GM12878 (cell line): ENCODE data around the gene CFP. TPM values are rescaled to one million over a fixed set of nuclear protein-coding genes. Genes with fewer than 3 reads are reported as not detected.

Source experiments
- ATAC-seq: fragments of 200-7000 bp; cut with Tn5 transposase; 3 replicates; pipeline ENCODE4 v1.9.1; 2020; ENCODE audit warnings: mild to moderate bottlenecking, moderate library complexity
- BruUV-seq: library from RNA; stranded (reverse); fragments of 400-500 nt; replicated peaks from 2 replicates; lab custom pipeline; 2021; lab: Mats Ljungman, UMichigan
- CTCF ChIA-PET: fragments of 300-600 bp; sonication (Branson Sonifier 250); formaldehyde crosslinking; extraction: SDS; loops from one replicate; lab custom pipeline; 2021; ENCODE audit warnings: inconsistent platforms; lab: Yijun Ruan, JAX
- POLR2A ChIA-PET: fragments of 350-600 bp; formaldehyde crosslinking; extraction: SDS; loops from one replicate; lab custom pipeline; 2021; ENCODE audit warnings: inconsistent platforms; lab: Charles Lee
- RAD21 ChIA-PET: fragments of 300-600 bp; sonication (Branson Sonifier 250); formaldehyde crosslinking; loops from one replicate; lab custom pipeline; 2023; ENCODE audit warnings: antibody characterized with exemption; ENCODE audit not compliant: unreplicated experiment; lab: Charles Lee
- SMC1A ChIA-PET: fragments of 300-600 bp; sonication (Branson Sonifier 250); formaldehyde crosslinking; loops from one replicate; lab custom pipeline; 2023; ENCODE audit not compliant: unreplicated experiment, uncharacterized antibody; lab: Charles Lee
- DNase-seq: peaks from one replicate; pipeline ENCODE4 v3.0.0-alpha.2; 2011; ENCODE audit warnings: low read depth, low spot score
- FAIRE-seq: peaks from 3 replicates; lab custom pipeline; 2011; peaks lifted over from hg19 to GRCh38; lab: Jason Lieb, UNC
- H2AFZ ChIP-seq: 2 replicates; pipeline ENCODE4 v1.6.0; 2011; ENCODE audit warnings: low read depth, low read length, control low read depth; ENCODE audit not compliant: control insufficient read depth
- H3K27ac ChIP-seq: 2 replicates; pipeline ENCODE4 v1.5.1; 2011; ENCODE audit warnings: control low read depth; ENCODE audit not compliant: control insufficient read depth, insufficient read depth
- H3K27me3 ChIP-seq, 2 experiments: replicated peaks in 1 of 2; 2 replicates each; pipeline versions ENCODE4 v1.6.0 to v1.6.1; 2011; ENCODE audit warnings: low read length in 1 of 2; ENCODE audit not compliant: control insufficient read depth in 2 of 2, insufficient read depth in 2 of 2
- H3K36me3 ChIP-seq, 2 experiments: 2 replicates each; pipeline ENCODE4 v1.5.1; 2011; ENCODE audit warnings: low read length in 1 of 2; ENCODE audit not compliant: control insufficient read depth in 2 of 2, insufficient read depth in 2 of 2
- H3K4me1 ChIP-seq: 2 replicates; pipeline ENCODE4 v1.6.1; 2011; ENCODE audit warnings: mild to moderate bottlenecking, low read length, moderate library complexity, mixed read lengths; ENCODE audit not compliant: control insufficient read depth, insufficient read depth
- H3K4me2 ChIP-seq: 2 replicates; pipeline ENCODE4 v1.6.0; 2011; ENCODE audit warnings: control low read depth; ENCODE audit not compliant: control insufficient read depth, insufficient read depth
- H3K4me3 ChIP-seq: fragments of 200-600 bp; sonication (generic); 2 replicates; pipeline ENCODE4 v1.5.1; 2016
- H3K79me2 ChIP-seq: 2 replicates; pipeline ENCODE4 v1.6.0; 2011; ENCODE audit warnings: low read length; ENCODE audit not compliant: control insufficient read depth, insufficient read depth
- H3K9ac ChIP-seq: 2 replicates; pipeline ENCODE4 v1.8.0; 2011; ENCODE audit warnings: low read length, control low read depth, mixed read lengths; ENCODE audit not compliant: control insufficient read depth, insufficient read depth
- H3K9me3 ChIP-seq: replicated peaks from 3 replicates; pipeline ENCODE4 v1.5.1; 2011; ENCODE audit warnings: mild to moderate bottlenecking, low read length; ENCODE audit not compliant: control insufficient read depth, insufficient read depth
- H4K20me1 ChIP-seq: 2 replicates; pipeline ENCODE4 v1.6.0; 2011; ENCODE audit not compliant: control insufficient read depth, insufficient read depth
- BCLAF1 ChIP-seq: fragments of 450-650 bp; IDR thresholded peaks from 2 replicates; pipeline ENCODE4 v1.6.1; 2017; ENCODE audit warnings: antibody characterized with exemption, mild to moderate bottlenecking, moderate library complexity
- BHLHE40 ChIP-seq, 2 experiments: fragments of 450-650 bp in 1 of 2; IDR thresholded peaks; 2 replicates each; pipeline ENCODE4 v1.6.1; 2011 to 2017; ENCODE audit warnings: low read depth in 2 of 2, borderline replicate concordance in 1 of 2, improper control_type of control experiment in 1 of 2, low read length in 1 of 2, mild to moderate bottlenecking in 1 of 2
- CBX5 ChIP-seq: sonication (generic); IDR thresholded peaks from 2 replicates; pipeline ENCODE4 v1.6.1; 2016; ENCODE audit warnings: low read depth, moderate library complexity, mild to moderate bottlenecking, inconsistent platforms
- WGBS: methylation state at CpG from one replicate; pipeline ENCODE4 v1.1.6; 2016; ENCODE audit warnings: low lambda C conversion rate; ENCODE audit not compliant: insufficient replicate concordance, insufficient coverage; ENCODE audit errors: missing lambda C conversion rate; 5-methylcytosine and 5-hydroxymethylcytosine counted together
- in situ Hi-C: fragments of 300-500 bp; cut with MboI; formaldehyde crosslinking; loops from 9 replicates; pipeline ENCODE4 v1.14.3; 2018; ENCODE audit warnings: mixed read lengths
- intact Hi-C: fragments of 100-400 bp; cut with micrococcal nuclease; formaldehyde crosslinking; loops from one replicate; pipeline ENCODE4 v1.14.2; 2022; ENCODE audit not compliant: unreplicated experiment
- polyA plus RNA-seq, 11 experiments: library from polyadenylated mRNA; depleted of rRNA in 4 of 11; unstranded in 6 of 11; stranded (reverse) in 5 of 11; fragments of >200 nt; fragmentation: Nextera tagmentation in 4 of 11; fragmentation: Illumina TruSeq in 1 of 11; extraction: Ambion mirVana in 4 of 11; extraction: Trizol in 1 of 11; gene quantifications; 1 replicate in 1 of 11; 2 replicates in 10 of 11; pipeline versions ENCODE4 v1.2.1 to v1.2.3, GENCODE V29; 2011 to 2016; ENCODE audit warnings: inconsistent platforms in 2 of 11, missing spikeins in 2 of 11, low read depth in 1 of 11
- total RNA-seq, 4 experiments: library from RNA; depleted of rRNA in 3 of 4; stranded (reverse); fragments of >200 nt in 3 of 4; fragmentation: Illumina TruSeq in 1 of 4; extraction: Trizol in 1 of 4; gene quantifications; 2 replicates each; pipeline versions ENCODE4 v1.2.1 to v1.2.3, GENCODE V29; 2013 to 2021

Gene CFP
- total and polyA plus RNA-seq, 10 of the 15 experiments (the other 5 are each of a cell fraction or from before 2014, with no cell fraction given): 0.72 to 10.1 (median 2.8) TPM

DNA sequence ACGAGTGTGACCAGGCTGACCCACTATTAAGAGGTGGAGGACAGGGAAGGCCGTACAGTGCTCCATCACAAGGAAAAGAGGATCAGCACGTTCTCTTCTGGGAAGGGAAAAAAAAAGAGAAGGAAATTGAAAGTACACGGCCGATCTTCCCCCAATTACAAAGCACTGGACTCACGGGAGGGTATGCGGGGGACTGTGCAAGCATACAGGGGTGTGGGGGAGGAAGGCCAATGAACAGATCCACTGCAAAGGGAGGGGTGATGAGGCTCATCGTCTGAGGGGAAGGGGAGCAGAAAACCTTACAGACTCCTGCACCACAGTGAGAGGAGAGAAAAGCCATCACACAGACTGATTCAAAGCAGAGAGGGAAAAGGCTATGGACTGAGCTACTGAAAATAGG, 19.5 kb upstream of the CFP start:
- no TSS peak for BruUV-seq
- H3K27ac ChIP-seq: peak overlapping the region; percentile 73
- peak overlapping the region; percentile 76 for H3K9ac ChIP-seq

More for the DNA sequence above, 19.5 kb upstream of the CFP start:
- TF ChIP-seq BHLHE40 (IDR thresholded peaks at IDR 0.05; ENCODE audit: borderline replicate concordance in 1 of 2, low read depth in 2 of 2, low read length in 1 of 2) (0 out of 4 replicates have a peak, but pooled peaks of 1 of the 2 experiments have one; percentile 1), BCLAF1 (no peak), CBX5 (no peak)
- peak overlapping the region; percentile 68 for H3K4me2 ChIP-seq
- in situ Hi-C loops (loop anchor here (10.0 kb wide), 2 partner anchors 84 to 434 kb away; partner anchors contain the start of genes ARAF and CDK16), intact Hi-C loops (no loop called here)
- 20% methylated on average over 6 of the region's 8 CpGs for whole genome bisulfite sequencing
- no peak for ATAC-seq
- H3K36me3 ChIP-seq: no peaks in the 10 kb centered on the region; a peak in 1 of 4 replicates
- peaks cover 28% of the 10 kb centered on the region for H3K79me2 ChIP-seq
- no peaks in the 10 kb centered on the region for H3K27me3 ChIP-seq
- H3K9me3 ChIP-seq: no peaks in the 10 kb centered on the region; the same call in 2 of the 3 replicates
- H3K4me3 ChIP-seq: peak overlapping the region; percentile 64
- peaks cover 2% of the 10 kb centered on the region; the same call in 1 of the 2 replicates for H3K4me1 ChIP-seq
- ChIA-PET POLR2A (interaction anchor here (0.5 to 3.0 kb wide), 6 partner anchors 8 to 205 kb away, joined by 3 to 9 read pairs (median 4); no protein-coding TSS in a partner anchor), SMC1A (interaction anchor here (0.7 to 1.9 kb wide), 6 partner anchors 11 to 164 kb away, joined by 3 to 5 read pairs (median 4); partner anchors contain the start of gene CFP), RAD21 (interaction anchor here (1.1 to 2.1 kb wide), 2 partner anchors 21 to 144 kb away, joined by 4 to 10 read pairs; no protein-coding TSS in a partner anchor), CTCF (interaction anchor here (0.9 to 2.9 kb wide), 5 partner anchors 9 to 152 kb away, joined by 3 to 12 read pairs (median 3); partner anchors contain the start of gene CFP)
- H2AFZ ChIP-seq: no peak overlapping the region
- no peak for FAIRE-seq
- no peaks in the 10 kb centered on the region for H4K20me1 ChIP-seq
- no peak for DNase-seq
